GM08714 (cell line): ENCODE results near the gene TNS3.

Experiments used
- H3K4me3 ChIP-seq: fragments of 200-500 bp; sonication (Bioruptor generic); 2 replicates; pipeline ENCODE4 v1.5.1; 2014; ENCODE audit warnings: mild to moderate bottlenecking, low read length, inconsistent platforms
- ZNF274 ChIP-seq: IDR thresholded peaks from 2 replicates; pipeline ENCODE4 v1.6.1; 2012; ENCODE audit warnings: mild to moderate bottlenecking, low read depth, low read length

TNS3 gene

DNA sequence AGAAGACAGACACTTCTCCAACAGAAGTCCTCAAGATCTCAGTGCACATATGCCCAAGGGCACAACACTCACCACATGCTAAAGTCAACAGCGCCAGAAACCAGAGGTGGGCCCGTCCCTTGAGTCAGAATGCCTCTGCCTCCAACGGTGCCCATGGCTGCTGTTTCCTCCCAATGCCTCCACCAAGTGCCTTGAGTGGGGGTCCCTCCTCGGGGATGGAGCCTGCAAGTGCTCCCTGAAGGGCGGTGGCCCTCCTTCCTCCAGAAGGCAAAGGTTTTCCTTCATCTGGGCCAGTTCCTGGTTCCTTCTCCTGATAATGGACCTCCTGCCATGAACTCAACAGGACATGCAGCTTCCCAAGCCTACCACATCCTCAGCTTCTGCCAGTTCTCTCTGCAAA is 58.5 kb downstream of the TNS3 start:
- H3K4me3 ChIP-seq: no peak overlapping the region
- TF ChIP-seq ZNF274: no peak

DNA sequence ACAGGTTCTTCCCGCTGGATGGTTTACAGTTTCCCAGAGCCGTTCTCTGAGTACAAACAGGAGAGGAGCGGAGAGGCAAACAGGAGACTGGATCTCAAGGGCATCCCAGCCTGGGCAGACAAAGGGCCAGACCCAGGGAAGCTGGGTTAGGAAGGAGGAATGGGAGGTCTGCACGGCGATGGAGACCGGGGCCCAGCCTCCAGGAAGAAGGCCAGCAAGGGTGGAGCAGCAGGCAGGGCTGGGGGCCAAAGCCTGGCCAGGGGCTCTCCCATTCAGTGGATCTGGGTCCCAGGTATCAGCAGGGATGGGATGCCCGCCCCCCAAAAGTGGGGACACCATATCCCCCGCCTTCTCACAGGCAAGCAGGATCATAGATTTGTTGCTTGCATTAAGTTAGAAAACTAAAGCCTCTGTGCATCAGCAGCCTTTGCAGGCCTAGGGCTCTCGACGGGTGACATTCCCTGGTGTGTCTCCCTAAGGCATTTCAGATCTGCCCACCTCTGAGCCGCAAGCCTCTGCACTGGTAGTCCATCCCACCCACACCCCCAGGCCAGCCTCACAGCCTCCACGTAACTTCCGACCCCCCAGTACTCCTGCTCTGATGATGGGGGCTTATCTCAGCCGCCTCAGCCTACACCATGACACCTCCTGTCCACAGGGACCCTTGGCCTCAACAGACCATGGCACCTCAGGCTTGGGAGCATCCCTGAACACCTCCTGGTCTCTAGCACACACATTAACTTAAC is 59.9 kb downstream of the TNS3 start:
- no peak overlapping the region for H3K4me3 ChIP-seq
- no peak; the same call in 1 of the 2 replicates for TF ChIP-seq ZNF274

DNA sequence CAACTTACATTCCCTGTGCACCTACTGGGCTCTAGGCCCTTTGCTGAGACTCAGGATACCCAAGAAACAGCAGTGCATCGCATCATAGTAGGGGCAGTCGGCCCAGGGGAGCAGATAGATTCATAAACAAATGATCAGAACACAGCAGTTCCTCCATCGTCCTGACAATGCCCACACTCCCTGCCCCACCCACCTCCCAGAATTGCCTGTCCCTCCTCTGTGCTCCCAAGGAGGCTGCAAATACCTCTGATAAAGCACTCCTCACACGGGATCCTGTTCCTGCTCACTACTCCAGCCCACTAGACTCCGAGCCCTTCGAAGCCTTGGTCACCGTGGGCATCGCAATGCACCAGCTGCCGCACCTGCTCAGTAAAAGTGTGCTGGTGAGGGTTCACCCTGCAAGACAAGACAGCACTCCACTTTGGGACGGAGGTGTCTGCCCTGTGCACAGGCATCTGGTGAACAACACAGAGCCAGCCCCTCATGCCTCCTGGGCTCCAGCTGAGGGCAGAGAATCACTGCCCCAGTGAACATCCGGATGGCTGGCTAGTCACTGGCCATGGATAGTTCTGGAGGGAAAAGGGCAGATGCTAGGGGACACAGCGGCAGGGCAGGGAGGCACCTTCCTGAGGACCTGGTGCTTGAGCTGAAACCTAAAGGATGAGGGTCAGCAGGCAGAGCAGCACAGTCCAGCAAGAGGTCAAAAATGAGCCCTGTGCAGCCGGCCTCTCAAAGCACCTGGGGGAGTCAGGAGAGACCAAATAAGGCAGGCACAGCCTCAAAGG is 60.7 kb downstream of the TNS3 start:
- no peak overlapping the region for H3K4me3 ChIP-seq
- TF ChIP-seq ZNF274: no peak

GRCh38 chr7:47520406-47520805 is 61.5 kb downstream of the TNS3 start:
- no peak for TF ChIP-seq ZNF274
- H3K4me3 ChIP-seq: no peak overlapping the region

GRCh38 chr7:47518827-47519226 is 63.1 kb downstream of the TNS3 start:
- no peak for TF ChIP-seq ZNF274
- no peak overlapping the region for H3K4me3 ChIP-seq

DNA sequence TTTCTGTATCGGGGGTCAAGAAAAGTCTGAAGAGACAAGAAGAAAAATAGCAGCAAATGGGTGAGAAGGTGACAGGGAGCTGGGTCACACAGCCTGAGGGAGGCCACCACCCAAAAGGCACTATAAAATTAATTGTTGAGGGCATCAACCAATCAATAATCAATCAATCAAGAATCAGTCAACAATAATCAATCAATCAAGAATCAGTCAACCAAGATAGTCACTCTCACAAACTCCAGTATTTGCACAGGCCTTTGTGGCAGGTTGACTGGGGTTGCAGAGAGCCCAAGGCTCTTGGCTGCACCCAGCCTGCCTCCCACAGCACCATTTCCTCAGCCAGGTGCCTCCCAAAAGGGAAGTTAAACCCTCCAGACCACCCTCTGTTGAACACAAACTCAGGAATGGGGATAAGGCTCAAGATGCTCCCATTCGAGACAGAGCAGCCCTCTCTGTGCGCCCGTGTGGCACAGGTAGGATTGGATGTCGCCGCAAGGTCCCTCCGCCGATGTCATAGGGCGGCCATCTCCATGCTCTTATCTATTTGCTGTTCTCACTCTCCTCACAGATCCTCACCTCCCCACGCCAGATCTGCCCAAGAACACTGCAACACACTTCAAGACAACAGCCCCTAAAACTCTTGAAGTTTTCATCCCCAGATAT is 64.0 kb downstream of the TNS3 start:
- H3K4me3 ChIP-seq: no peak overlapping the region
- TF ChIP-seq ZNF274: no peak

DNA sequence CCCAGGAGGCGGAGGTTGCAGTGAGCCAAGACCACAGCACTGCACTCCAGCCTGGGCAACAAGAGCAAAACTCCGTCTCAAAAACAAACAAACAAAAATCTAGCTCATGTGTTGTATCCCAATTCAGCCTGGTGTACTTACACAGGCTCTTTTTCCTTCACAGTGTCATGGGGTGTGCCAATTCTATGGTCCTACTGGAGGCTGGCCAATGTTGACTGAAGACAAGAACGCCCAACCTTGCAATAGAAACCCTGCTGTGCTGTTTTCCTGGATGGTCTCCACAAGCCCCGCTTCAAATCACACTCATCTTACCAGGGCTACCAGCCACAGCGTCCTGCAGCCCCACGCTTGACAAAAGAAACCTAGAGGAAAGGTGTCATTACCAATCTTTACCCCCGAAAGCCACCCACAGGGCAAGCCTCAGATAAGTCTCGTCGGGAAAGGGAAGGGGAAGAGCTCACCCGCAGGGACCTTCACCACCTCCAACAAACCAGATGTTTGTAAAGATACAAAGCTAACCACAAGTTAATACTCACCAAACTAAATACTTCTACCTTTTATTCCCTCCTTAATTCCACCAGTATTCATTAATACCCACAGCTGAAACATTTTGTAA is 64.8 kb downstream of the TNS3 start:
- no peak for TF ChIP-seq ZNF274
- H3K4me3 ChIP-seq: no peak overlapping the region

DNA sequence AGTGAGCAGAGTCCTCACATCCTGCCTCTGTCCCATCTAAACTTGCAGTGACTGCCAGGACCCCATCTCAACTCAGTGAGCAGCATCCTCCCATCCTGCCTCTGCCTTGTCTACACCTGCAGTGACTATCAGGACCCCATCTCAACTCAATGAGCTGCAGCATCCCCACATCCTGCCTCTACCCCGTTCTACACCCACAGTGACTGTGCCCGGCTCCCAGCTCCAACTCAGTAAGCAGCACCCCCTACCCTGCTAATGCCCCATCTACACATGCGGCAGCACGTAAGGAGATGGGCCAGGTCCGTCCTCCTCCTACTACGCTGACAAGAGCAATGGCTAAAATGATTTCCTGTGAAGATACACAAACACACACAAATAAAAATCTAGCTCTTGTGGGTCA is 65.5 kb downstream of the TNS3 start:
- TF ChIP-seq ZNF274: no peak
- no peak overlapping the region for H3K4me3 ChIP-seq

- TF ChIP-seq ZNF274: no peak
- no peak overlapping the region for H3K4me3 ChIP-seq
Observed at GRCh38 chr7:47515305-47515834, 66.5 kb downstream of the TNS3 start.

- H3K4me3 ChIP-seq: no peak overlapping the region
- no peak for TF ChIP-seq ZNF274
Observed at GRCh38 chr7:47514818-47515217, 67.1 kb downstream of the TNS3 start.

- TF ChIP-seq ZNF274: no peak
- no peak overlapping the region for H3K4me3 ChIP-seq
Observed at GRCh38 chr7:47514367-47514766, 67.5 kb downstream of the TNS3 start.

DNA sequence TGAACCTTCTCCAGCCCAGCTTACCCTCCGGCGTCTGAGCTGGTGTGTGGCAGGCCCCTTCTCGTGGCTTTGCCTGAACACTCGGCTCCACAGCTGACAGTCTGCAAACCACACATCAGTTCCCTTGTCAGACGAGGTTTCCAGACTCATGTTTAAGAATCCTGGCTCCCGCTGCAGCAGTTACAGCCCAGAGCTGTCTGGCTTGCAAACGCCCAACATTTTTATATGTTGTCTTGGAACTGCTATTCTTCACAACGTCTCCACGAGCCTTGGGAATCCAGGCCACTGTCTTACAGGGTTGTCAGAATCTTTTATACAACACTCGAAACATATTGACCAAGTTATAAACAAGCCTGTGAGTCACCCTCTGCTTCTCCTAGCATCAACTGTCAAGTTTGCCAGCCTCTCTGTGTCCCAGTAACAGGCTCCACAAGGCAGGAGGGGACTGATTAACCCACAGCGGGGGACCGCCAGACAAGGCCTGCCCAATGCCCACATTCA is 68.1 kb downstream of the TNS3 start:
- H3K4me3 ChIP-seq: no peak overlapping the region
- no peak for TF ChIP-seq ZNF274

DNA sequence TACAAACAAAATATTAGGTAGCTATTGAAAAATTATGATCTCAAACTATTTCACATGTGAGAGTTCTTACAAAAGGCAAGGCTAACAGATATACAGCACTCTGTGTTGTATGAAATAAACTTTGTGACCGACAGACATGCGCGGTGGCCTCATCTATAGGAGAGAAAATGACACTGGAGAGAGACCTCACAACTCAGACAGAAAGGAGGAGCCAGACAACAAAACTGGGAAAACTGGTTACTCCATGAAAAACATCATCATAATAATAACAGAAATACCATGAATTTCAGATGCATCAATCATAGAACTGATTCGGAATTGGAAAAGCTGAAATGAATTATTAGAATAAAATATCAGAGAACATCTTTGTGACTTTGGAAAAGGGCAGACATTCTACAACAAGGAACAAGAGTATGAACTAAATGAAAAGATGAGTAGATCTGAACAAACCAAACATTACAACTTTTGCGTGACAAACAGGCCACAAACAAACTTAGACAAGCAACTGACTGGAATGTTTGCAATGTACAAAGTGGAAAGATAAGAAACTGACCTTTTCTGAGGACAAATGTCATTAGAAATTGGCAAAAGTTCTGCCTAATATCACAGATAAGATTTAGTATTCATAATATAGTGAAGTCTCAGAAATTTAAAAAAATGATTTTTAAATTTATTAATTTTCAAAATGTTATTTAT is 69.3 kb downstream of the TNS3 start:
- TF ChIP-seq ZNF274: no peak
- no peak overlapping the region for H3K4me3 ChIP-seq
